K562 (cell line): ENCODE data around the gene PPP1R12B.
"Not testable (repeated sequence)": the region's sequence is repeated elsewhere in the genome, so short reads cannot be mapped to it uniquely, and the experiment has no call there.

Experiments
- BHLHE40 ChIP-seq: IDR thresholded peaks from 2 replicates; pipeline ENCODE4 v1.6.1; 2011; ENCODE audit warnings: low read length, improper control_type of control experiment
- EGR1 ChIP-seq: fragments of 450-650 bp; conservative IDR thresholded peaks from 2 replicates; pipeline ENCODE4 v1.6.1; 2017; ENCODE audit warnings: mild to moderate bottlenecking
- GABPA ChIP-seq: fragments of 200-800 bp; sonication (Bioruptor generic); conservative IDR thresholded peaks from 2 replicates; pipeline ENCODE4 v1.6.1; 2016; ENCODE audit warnings: low read depth, missing genetic modification characterization, missing compliant biosample characterization
- KDM2B ChIP-seq: fragments of 250-450 bp; sonication (Bioruptor Pico); IDR thresholded peaks from 2 replicates; pipeline ENCODE4 v1.8.0; 2021; ENCODE audit warnings: mild to moderate bottlenecking, moderate library complexity
- KLF1 ChIP-seq: fragments of 450-650 bp; IDR thresholded peaks from 2 replicates; pipeline ENCODE4 v1.6.1; 2016; ENCODE audit warnings: missing genetic modification characterization, missing compliant biosample characterization
- NR3C1 ChIP-seq: sonication (generic); formaldehyde crosslinking; IDR thresholded peaks from 2 replicates; pipeline ENCODE4 v1.8.1; 2022; ENCODE audit warnings: missing genetic modification reagents
- PHF21A ChIP-seq: fragments of 450-650 bp; IDR thresholded peaks from 2 replicates; pipeline ENCODE4 v1.6.1; 2017; ENCODE audit warnings: low read depth, borderline replicate concordance
- SAP30 ChIP-seq: fragments of 200-600 bp; sonication (generic); IDR thresholded peaks from 2 replicates; pipeline ENCODE4 v1.6.1; 2012; ENCODE audit warnings: borderline replicate concordance, low read depth, mild to moderate bottlenecking, moderate library complexity, low read length, control low read depth, inconsistent platforms; ENCODE audit not compliant: insufficient read depth, poor library complexity, severe bottlenecking
- SRSF7 ChIP-seq: fragments of 200-400 bp; formaldehyde crosslinking; optimal IDR thresholded peaks from 2 replicates; pipeline ENCODE3; 2017; ENCODE audit warnings: mild to moderate bottlenecking, low read depth, low read length
- U2AF1 ChIP-seq: fragments of 200-400 bp; formaldehyde crosslinking; optimal IDR thresholded peaks from 2 replicates; pipeline ENCODE3; 2017; ENCODE audit warnings: mild to moderate bottlenecking, low read depth, low read length, moderate library complexity
- USF2 ChIP-seq: sonication (generic); formaldehyde crosslinking; IDR thresholded peaks from 2 replicates; pipeline ENCODE4 v1.5.0; 2020; ENCODE audit warnings: missing genetic modification reagents
- ZHX1 ChIP-seq: fragments of 150-350 bp; conservative IDR thresholded peaks from 2 replicates; pipeline ENCODE4 v1.6.1; 2014; ENCODE audit warnings: low read length
- TF ChIP-seq, protein P1 (sequence below), 3 experiments: IDR thresholded peaks in 2 of 3; conservative IDR thresholded peaks in 1 of 3; 2 replicates each; pipeline ENCODE4 v1.5.1; 2011 to 2012; ENCODE audit warnings: low read length in 3 of 3, mild to moderate bottlenecking in 3 of 3, control low read depth in 2 of 3, improper control_type of control experiment in 1 of 3, inconsistent platforms in 1 of 3, low read depth in 1 of 3, mixed read lengths in 1 of 3, moderate library complexity in 1 of 3; ENCODE audit not compliant: insufficient read depth in 2 of 3
- TF ChIP-seq, protein P2 (sequence below): sonication (generic); formaldehyde crosslinking; IDR thresholded peaks from 2 replicates; pipeline ENCODE4 v1.9.0; 2022; ENCODE audit warnings: mild to moderate bottlenecking, missing genetic modification reagents

DNA sequence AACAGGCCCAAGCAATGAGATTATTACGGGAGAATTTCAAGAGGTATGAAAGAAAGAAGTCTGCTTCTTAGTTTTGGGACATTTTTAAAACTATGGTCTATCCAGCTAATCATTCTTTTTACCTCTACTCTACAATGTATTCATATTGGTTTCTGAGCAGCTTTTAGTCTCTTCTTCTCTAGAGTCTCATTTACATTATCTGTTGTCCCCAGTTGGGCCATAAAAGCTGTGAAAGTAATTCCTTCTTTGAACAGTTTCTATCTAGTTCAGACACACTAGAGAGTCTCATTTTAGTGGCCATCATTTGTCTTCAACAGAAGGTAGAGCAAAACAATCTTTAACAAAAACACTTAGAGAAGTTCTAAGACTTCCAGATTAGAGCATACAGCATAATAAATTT, 204.6 kb downstream of the PPP1R12B start:
- not testable (repeated sequence) for TF ChIP-seq KLF1; KDM2B (CRISPR knock-in tag); GABPA; PHF21A; EGR1; BHLHE40; ZHX1; SRSF7; NR3C1; U2AF1; USF2 (CRISPR knock-in tag); SAP30
- TF ChIP-seq, protein P1, sequence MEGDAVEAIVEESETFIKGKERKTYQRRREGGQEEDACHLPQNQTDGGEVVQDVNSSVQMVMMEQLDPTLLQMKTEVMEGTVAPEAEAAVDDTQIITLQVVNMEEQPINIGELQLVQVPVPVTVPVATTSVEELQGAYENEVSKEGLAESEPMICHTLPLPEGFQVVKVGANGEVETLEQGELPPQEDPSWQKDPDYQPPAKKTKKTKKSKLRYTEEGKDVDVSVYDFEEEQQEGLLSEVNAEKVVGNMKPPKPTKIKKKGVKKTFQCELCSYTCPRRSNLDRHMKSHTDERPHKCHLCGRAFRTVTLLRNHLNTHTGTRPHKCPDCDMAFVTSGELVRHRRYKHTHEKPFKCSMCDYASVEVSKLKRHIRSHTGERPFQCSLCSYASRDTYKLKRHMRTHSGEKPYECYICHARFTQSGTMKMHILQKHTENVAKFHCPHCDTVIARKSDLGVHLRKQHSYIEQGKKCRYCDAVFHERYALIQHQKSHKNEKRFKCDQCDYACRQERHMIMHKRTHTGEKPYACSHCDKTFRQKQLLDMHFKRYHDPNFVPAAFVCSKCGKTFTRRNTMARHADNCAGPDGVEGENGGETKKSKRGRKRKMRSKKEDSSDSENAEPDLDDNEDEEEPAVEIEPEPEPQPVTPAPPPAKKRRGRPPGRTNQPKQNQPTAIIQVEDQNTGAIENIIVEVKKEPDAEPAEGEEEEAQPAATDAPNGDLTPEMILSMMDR (IDR thresholded peaks at IDR 0.05 in 2 of 3, conservative IDR thresholded peaks at IDR 0.05 in 1 of 3; ENCODE audit: insufficient read depth in 2 of 3, low read depth in 1 of 3, low read length in 3 of 3): not testable (repeated sequence)
- TF ChIP-seq, protein P2, sequence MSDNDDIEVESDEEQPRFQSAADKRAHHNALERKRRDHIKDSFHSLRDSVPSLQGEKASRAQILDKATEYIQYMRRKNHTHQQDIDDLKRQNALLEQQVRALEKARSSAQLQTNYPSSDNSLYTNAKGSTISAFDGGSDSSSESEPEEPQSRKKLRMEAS: not testable (repeated sequence)
